Suprapubic skin (tissue), 4 donors: ENCODE data around the gene BOLL. TPM values are rescaled to one million over a fixed set of nuclear protein-coding genes. Genes with fewer than 3 reads are reported as not detected.

ENCODE experiments used
- DNase-seq, 2 donors: peaks; one replicate each; pipeline ENCODE4 v3.0.0-alpha.2; 2019; ENCODE audit warnings: low spot score in 2 of 2
- H3K27ac ChIP-seq: fragments of 200-600 bp; sonication (generic); one replicate; pipeline ENCODE4 v1.5.1; 2019
- H3K27me3 ChIP-seq: fragments of 200-600 bp; sonication (generic); one replicate; pipeline ENCODE4 v1.5.1; 2019
- H3K36me3 ChIP-seq: fragments of 200-600 bp; sonication (generic); one replicate; pipeline ENCODE4 v1.5.1; 2019
- H3K4me1 ChIP-seq: fragments of 200-600 bp; sonication (generic); one replicate; pipeline ENCODE4 v1.5.1; 2019
- H3K4me3 ChIP-seq: fragments of 200-600 bp; sonication (generic); one replicate; pipeline ENCODE4 v1.5.1; 2019; ENCODE audit warnings: mild to moderate bottlenecking
- H3K9me3 ChIP-seq: fragments of 200-600 bp; sonication (generic); one replicate; pipeline ENCODE4 v1.5.1; 2019
- CTCF ChIP-seq, 2 donors: fragments of 200-600 bp in 1 of 2; fragments of 450-650 bp in 1 of 2; sonication (generic) in 1 of 2; IDR thresholded peaks; one replicate each; pipeline ENCODE4 v1.5.1; 2016 to 2019; ENCODE audit warnings: antibody characterized with exemption in 2 of 2, mild to moderate bottlenecking in 1 of 2, moderate library complexity in 1 of 2
- EP300 ChIP-seq: sonication (generic); formaldehyde crosslinking; IDR thresholded peaks from one replicate; pipeline ENCODE4 v1.6.1; 2017; ENCODE audit warnings: antibody characterized with exemption
- POLR2A ChIP-seq, 2 donors: fragments of 450-650 bp; IDR thresholded peaks; one replicate each; pipeline ENCODE4 v1.6.1; 2017; ENCODE audit warnings: antibody characterized with exemption in 2 of 2, mild to moderate bottlenecking in 2 of 2, moderate library complexity in 2 of 2
- POLR2AphosphoS5 ChIP-seq, 3 donors: sonication (generic); formaldehyde crosslinking; IDR thresholded peaks; one replicate each; pipeline ENCODE4 v1.6.1; 2017; ENCODE audit warnings: antibody characterized with exemption in 3 of 3
- WGBS: methylation state at CpG from one replicate; pipeline ENCODE4 v1.1.5; 2018; 5-methylcytosine and 5-hydroxymethylcytosine counted together
- total RNA-seq, 4 donors: library from RNA; depleted of rRNA; stranded (reverse); fragments of >200 nt; gene quantifications; one replicate each; pipeline ENCODE4 v1.1.0, GENCODE V29; 2016

Gene BOLL
- total RNA-seq, 4 donors from 2014 or later = not detected

DNA sequence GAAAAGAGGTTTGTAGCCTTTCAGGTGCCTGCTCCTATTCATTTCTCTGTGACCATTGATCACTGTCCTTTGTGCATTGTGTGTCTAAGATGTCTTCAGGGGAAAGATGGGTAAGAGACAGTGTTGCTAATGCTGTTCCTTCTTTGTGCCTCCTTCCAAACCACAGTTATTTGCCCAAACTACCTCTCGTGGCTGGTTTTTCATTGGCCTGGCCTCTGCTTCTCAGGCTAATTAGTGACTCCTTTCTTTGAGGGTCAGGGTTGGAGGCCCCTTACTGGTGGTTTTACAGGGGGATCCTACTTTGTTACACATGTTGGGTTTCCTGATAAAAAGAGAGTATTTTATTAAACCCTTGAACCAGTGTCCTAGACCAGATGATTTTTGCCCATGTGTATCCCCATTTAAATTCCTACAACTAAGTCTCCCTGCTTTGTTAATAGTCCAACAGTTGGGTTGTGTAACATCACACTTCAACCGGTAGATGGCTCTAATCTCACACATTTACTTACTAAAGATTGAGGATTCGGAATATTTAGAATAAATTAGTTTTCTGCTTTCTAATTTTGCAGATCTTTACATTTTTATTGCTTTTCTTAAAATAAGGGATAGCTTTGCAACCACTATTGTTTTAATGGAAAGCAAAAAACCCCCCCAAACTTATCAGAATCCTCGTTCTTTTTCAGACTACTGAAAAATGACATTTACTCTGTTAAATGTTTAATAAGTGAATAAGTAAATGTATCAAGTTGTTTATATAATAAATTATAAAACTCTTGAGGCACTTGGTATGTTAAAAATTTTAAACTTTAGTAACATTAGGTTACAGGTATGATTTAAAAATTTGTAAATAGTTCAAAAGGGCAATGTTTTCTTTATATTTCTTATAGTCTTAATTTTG, 77.6 kb downstream of the BOLL start:
- Histone ChIP-seq H3K4me3 (peak overlapping the region; percentile 95), H3K27me3 (no peaks in the 10 kb centered on the region), H3K9me3 (no peaks in the 10 kb centered on the region), H3K4me1 (peaks cover 43% of the 10 kb centered on the region), H3K27ac (no peak overlapping the region), H3K36me3 (peaks cover 9% of the 10 kb centered on the region)
- DNase-seq = no peak
- WGBS = 9% methylated on average over 4 of the region's 4 CpGs
- TF ChIP-seq POLR2AphosphoS5 (IDR thresholded peaks at IDR 0.05) (no peak), CTCF (IDR thresholded peaks at IDR 0.05) (peak; percentile 60 to 63)

GRCh38 chr2:197706839-197707207, 78.3 kb downstream of the BOLL start:
- Histone ChIP-seq H3K4me3 (peak overlapping the region; percentile 95), H3K9me3 (no peaks in the 10 kb centered on the region), H3K36me3 (peaks cover 9% of the 10 kb centered on the region), H3K4me1 (peaks cover 43% of the 10 kb centered on the region), H3K27ac (no peak overlapping the region), H3K27me3 (no peaks in the 10 kb centered on the region)
- no peak for DNase-seq
- no peak for TF ChIP-seq CTCF (IDR thresholded peaks at IDR 0.05)
- TF ChIP-seq POLR2A (IDR thresholded peaks at IDR 0.05) = no peak
- no peak for TF ChIP-seq POLR2AphosphoS5 (IDR thresholded peaks at IDR 0.05)
- no peak for TF ChIP-seq EP300
- 63% methylated on average over 5 of the region's 5 CpGs for WGBS

DNA sequence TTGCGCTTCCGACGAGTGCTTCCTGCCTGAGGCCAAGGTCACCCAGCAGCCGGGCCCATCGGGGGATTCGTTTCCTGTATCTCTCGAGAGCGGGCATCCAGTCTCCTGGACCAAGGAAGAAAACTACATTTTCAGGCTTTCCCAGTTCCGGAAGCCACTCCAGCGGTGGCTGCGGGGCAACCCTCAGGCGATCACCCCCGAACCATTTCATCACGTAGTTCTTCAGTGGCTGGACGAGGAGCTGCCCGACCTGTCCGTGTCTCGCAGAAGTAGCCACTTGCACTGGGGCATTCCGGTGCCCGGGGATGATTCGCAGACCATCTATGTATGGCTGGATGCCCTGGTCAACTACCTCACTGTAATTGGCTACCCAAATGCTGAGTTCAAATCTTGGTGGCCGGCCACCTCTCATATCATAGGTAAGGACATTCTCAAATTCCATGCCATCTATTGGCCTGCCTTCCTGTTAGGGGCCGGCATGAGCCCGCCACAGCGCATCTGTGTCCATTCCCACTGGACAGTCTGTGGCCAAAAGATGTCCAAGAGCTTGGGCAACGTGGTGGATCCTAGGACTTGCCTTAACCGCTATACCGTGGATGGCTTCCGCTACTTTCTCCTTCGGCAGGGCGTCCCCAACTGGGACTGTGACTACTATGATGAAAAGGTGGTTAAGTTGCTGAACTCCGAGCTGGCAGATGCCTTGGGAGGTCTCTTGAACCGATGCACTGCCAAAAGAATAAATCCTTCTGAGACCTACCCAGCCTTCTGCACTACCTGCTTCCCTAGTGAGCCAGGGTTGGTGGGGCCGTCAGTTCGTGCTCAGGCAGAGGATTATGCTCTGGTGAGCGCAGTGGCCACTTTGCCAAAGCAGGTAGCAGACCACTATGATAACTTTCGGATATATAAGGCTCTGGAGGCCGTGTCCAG, 78.9 kb downstream of the BOLL start:
- 19% methylated on average over 27 of the region's 38 CpGs for WGBS

DNA sequence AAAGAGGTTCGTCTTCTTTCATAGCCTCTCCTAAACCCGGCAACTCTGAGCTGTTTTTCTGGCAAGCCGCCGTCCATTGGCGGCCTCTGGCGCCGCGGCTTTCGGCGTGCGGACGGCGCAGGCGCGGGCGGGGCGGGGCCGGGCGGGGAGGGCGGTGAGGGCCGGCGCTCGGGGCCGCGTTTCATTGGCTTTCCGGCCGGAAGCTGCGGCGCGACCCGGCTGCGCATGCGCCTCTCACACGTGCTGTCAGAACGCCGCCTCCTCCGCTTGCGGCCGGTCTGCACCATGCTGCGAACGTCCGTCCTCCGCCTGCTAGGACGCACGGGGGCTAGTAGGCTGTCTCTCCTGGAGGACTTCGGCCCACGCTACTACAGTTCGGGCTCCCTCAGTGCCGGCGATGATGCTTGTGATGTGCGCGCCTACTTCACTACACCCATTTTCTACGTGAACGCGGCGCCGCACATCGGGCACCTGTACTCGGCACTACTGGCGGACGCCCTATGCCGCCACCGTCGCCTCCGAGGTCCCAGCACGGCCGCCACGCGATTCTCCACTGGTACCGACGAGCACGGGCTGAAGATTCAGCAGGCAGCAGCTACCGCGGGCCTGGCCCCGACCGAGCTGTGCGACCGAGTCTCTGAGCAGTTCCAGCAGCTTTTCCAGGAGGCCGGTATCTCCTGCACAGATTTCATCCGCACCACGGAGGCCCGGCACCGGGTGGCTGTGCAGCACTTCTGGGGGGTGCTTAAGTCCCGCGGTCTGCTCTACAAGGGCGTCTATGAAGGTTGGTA, 79.8 kb downstream of the BOLL start, which contains the start of gene MARS2:
Gene MARS2 (plus strand): TSS at position 249 of the 791 bp plus-strand sequence. CDS start 37 bp downstream, at position 286.
- Histone ChIP-seq H3K4me1 (peaks cover 43% of the 10 kb centered on the region), H3K4me3 (peak within 1 kb of the TSS; percentile 95)
- peak; percentile 94 for DNase-seq

More for the DNA sequence above, 78.9 kb downstream of the BOLL start:
- no peaks in the 10 kb centered on the region for H3K9me3 ChIP-seq
- peak overlapping the region; percentile 87 for H3K27ac ChIP-seq
- peak; percentile 65 to 81 for DNase-seq
- H3K36me3 ChIP-seq = peaks cover 4% of the 10 kb centered on the region
- H3K4me3 ChIP-seq = peak overlapping the region; percentile 95
- H3K27me3 ChIP-seq = no peaks in the 10 kb centered on the region
- TF ChIP-seq POLR2A (IDR thresholded peaks at IDR 0.05) = no peak
- no peak for TF ChIP-seq POLR2AphosphoS5 (IDR thresholded peaks at IDR 0.05)
- no peak for TF ChIP-seq CTCF (IDR thresholded peaks at IDR 0.05)
- TF ChIP-seq EP300 = no peak
- H3K4me1 ChIP-seq = peaks cover 43% of the 10 kb centered on the region

More for the DNA sequence above, 79.8 kb downstream of the BOLL start, which contains the start of gene MARS2:
- Histone ChIP-seq H3K27ac (peak within 1 kb of the TSS; percentile 87), H3K9me3 (no peaks in the 10 kb centered on the region), H3K27me3 (no peaks in the 10 kb centered on the region), H3K36me3 (peaks cover 4% of the 10 kb centered on the region)
- TF ChIP-seq POLR2AphosphoS5 (IDR thresholded peaks at IDR 0.05) (peak in 2 of 3 donors; percentile 22 to 72), EP300 (no peak), POLR2A (IDR thresholded peaks at IDR 0.05) (peak in 1 of 2 donors; percentile 40)
- 0% methylated on average over 20 of the region's 86 CpGs for WGBS
